HG03280 (cell line): ENCODE data around the gene RIPOR2.

ENCODE experiments used
- ATAC-seq: cut with Tn5 transposase; IDR thresholded peaks from one replicate; pipeline ENCODE4 v1.9.1; 2021; ENCODE audit warnings: mild to moderate bottlenecking, moderate library complexity; ENCODE audit not compliant: unreplicated experiment

The RIPOR2 gene

GRCh38 chr6:24855395-24856245 lies 80.1 kb downstream of the RIPOR2 start:
- ATAC-seq: no peak

GRCh38 chr6:24854077-24854666 lies 81.6 kb downstream of the RIPOR2 start:
- ATAC-seq: no peak

DNA sequence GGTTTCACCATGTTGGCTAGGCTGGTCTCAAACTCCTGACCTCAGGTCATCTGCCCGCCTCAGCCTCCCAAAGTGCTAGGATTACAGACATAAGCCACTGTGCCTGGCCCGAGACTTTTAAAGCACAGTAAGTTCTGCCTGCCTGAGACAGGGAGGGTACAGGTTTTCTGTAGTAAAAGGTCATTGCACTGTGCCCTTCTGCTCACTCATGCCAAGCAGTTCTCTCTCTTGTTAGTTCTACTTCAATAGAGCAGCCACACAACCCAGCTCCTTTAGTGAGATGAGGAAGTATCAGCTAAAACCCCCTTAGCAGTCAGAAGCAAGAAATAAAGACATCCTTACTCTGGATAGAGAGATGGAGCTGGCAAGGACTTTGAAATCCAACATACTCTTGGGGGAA lies 84.7 kb downstream of the RIPOR2 start:
- no peak for ATAC-seq

DNA sequence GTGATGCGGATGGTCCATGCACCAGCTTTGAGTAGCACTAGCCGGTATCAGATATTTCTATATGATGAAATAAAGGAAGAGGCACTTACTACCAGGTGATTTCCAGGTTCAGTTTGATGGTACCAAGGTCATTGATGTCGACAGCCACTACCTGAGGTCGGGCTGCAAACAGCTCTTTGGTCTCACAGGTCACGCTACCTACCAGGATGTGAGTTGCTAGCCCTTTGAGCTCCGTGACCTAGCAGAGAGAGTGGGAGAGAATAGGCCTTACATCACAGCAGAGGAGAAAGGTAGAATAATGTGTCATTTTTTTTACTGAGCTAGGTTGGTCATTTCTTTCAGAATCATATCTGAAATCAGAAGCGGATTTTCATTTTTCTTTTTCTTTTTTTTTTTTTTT lies 86.0 kb downstream of the RIPOR2 start:
- ATAC-seq: no peak

GRCh38 chr6:24848461-24848860 lies 87.3 kb downstream of the RIPOR2 start:
- ATAC-seq: no peak

DNA sequence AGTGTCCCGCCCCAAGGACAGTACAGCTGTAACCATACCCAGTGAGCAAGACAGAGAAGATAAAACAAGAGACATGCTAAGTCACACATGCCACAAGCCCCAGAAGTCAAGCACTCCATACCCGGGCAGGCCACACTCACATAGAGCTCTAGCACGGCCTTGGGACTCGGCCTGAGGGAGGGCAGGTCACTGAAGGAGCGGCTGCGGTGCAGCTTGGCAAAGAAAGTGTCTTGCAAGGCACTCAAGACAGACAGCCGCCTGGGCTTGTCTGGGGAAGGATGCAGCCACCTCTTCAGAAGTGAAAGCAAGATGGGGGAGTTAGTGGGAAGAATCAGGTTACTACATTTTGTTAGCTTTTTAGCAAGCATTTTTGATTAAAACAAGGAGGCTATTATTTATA lies 88.4 kb downstream of the RIPOR2 start:
- no peak for ATAC-seq

GRCh38 chr6:24845578-24845977 lies 90.2 kb downstream of the RIPOR2 start:
- no peak for ATAC-seq

DNA sequence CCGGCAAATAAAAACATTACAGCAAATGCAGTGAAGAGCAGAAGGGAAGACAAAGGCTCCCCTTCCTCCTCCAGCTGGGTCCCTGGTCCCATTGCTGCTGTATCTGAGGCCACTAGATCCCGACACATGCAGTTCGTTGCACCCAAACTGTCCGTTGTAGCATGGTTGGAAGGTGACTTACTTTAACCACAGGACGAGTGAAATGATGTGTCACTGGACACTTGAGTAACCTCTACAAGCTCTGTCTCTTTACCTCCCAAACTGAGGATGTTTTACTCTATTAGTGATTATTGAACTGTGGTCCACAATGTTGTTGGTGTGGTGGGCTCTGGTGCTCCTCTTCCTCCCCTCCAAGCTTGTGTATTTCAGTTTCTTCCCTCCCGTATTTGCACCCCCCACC lies 90.9 kb downstream of the RIPOR2 start:
- ATAC-seq: no peak

GRCh38 chr6:24844061-24844460 lies 91.7 kb downstream of the RIPOR2 start:
- ATAC-seq: no peak

GRCh38 chr6:24840187-24840586 lies 95.6 kb downstream of the RIPOR2 start:
- no peak for ATAC-seq

DNA sequence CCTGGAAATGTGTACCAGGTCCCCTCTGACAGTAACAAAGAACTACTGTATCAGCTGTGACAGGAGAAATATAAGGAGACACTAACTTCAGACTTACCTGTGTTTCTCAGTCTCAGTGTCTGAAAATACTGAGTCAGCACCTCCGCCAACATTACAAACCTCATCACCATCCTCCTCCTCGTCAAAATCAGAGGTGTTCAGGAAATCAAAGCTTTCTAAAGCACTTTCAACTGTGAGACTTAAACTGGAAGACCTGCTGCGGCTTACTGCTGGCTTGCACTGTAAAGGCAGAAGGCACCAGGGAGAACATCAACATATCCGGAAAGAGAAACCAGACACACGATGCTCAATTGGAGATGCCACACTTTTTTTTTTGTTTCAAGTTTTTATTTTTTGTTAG lies 96.8 kb downstream of the RIPOR2 start:
- no peak for ATAC-seq

DNA sequence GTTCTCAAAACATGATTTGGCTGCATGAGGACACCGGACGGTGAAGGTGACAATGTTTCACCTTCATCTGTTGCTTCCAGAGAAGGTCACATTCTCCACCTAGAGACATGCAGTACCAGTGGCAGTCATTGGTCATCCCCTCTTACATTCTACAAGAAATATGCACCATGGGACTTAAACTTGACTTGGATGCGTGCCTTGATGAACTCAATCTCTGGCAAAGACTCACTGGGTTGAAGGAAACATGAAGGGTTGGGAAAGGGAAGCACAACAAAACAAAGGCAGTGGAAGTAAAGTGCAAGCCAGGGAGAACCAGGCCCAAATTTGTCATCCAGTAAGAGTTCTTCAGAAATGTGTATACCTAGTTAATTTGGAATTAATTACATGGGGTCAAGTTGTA lies 97.7 kb downstream of the RIPOR2 start:
- no peak for ATAC-seq

GRCh38 chr6:24836109-24836508 lies 99.7 kb downstream of the RIPOR2 start:
- ATAC-seq: no peak

DNA sequence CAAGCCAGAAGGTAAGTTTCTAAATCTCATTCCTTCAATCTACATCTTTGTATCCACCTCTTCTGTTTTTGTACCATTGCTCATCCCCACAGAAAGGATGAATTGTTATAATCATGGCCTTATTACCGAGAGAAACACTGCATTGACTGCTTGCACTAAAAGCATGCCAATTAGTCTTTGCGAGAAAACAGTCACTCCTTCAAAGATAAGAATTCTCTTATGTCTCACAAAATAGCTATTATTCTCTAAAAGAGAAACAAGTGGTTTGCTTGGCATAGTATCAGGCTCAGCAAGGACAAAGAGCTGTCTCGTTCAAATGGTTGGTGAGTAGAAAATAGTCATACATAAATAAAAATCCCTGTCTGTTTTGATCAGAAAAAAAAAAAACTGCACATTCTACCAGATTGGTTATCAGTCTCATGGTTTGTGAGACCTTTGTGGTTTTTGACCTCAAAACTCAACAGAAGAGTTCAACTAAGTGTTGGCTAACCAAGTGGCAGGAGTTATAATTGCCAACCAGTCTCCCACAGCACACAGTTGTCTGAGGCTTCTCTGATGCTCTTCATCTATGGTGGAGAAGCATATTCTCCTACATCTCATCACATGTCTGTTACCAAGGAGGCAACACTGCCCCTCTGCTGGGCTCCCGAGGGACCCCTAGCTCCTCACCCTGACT lies 101.9 kb downstream of the RIPOR2 start:
- no peak for ATAC-seq

- no peak for ATAC-seq
Observed at GRCh38 chr6:24832794-24833193, 103.0 kb downstream of the RIPOR2 start.

GRCh38 chr6:24831771-24832716 lies 103.7 kb downstream of the RIPOR2 start:
- no peak for ATAC-seq

DNA sequence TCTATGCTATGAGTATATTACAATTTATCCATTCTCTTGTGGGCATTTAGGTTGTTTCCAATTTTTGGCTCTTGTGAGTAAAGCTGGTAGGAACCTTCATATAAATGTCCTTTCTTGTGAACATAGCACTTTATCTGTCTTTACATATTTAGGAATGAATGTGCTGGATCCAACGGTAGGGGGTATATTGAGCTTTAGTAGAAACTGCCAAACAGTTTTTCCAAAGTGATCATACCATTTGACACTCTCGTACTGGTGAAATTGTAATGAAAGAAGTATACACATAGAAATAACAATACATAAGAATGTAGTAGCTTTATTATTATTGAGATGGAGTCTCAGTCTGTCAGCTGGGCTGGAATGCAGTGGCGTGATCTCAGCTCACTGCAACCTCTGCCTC lies 106.1 kb downstream of the RIPOR2 start:
- ATAC-seq: no peak

DNA sequence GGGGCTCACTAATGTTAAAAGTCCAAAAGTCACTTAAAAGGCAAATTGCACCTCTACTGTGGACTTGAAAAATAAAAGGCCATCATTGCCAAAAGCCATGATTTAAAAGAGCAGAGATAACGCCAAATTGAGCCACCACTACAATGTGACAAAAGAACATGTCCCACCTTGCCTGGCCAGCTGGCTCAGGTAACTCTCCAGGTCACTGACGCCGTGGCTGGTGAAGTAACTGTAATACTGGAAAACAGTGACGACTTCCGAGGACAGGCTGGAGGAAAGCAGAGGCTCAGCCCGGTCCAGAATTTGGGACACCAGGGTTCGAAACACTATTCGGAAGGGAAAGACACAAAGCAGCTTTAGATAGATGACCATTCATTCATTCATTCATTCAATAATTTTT lies 107.8 kb downstream of the RIPOR2 start:
- no peak for ATAC-seq

DNA sequence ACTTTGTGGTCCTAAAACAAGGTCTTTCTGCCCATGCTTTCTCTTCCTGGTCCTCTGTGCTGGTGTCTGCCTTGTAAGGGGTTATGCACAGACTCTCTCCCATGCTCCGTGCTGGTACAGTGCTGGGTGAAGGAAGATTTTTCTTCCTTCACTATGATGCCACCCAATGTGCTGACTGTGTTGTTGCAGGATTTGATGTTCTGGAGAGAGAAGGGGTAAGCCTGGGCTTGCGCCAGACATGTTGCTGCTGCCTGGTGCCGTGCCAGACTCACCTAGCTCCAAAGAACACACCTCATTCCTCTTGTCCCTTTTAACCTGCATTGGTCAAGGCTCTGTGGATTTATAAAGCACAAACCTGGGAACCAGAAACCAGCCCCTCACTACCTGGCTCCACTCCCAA lies 108.6 kb downstream of the RIPOR2 start:
- no peak for ATAC-seq

DNA sequence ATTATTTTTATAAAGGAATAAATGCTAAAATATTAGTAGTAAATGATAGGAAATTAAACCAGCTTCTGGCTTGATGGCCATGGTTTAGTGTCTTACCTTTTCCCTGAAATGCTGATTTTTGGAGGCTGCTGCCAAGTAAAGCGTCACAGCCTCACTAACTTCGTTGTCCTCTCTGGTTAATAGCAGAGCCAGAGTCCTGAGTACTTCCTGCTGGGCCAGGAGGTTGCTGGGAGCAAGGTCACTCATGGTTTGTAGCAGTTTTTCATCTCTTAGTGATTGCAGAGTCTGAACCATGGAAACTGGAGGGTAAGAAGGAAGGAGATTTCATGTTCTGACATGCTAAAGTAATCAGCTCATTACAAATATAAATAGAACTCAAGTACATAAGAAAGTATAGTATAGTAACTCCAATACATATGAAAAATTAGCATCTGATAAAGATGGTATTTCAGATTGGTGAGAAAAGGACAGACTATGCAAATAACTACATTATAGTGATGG lies 110.6 kb downstream of the RIPOR2 start:
- no peak for ATAC-seq
